GM13976 (cell line): ENCODE results near the gene ITPR1.

Source experiments
- DNase-seq: peaks from one replicate; pipeline ENCODE4 v3.0.0; 2012; ENCODE audit warnings: low spot score
- in situ Hi-C: fragments of 300-500 bp; cut with MboI; formaldehyde crosslinking; loops from one replicate; pipeline ENCODE4 v1.12.0; 2022; ENCODE audit warnings: low sequenced_read_pairs, mixed read lengths, inconsistent platforms; ENCODE audit not compliant: unreplicated experiment
- TF ChIP-seq, protein P1 (sequence below): IDR thresholded peaks from 2 replicates; pipeline ENCODE4 v1.5.1; 2012; ENCODE audit warnings: borderline replicate concordance, mild to moderate bottlenecking; ENCODE audit not compliant: insufficient read depth; ENCODE audit errors: extremely low read depth, missing control alignments, control extremely low read depth

ITPR1 gene

DNA sequence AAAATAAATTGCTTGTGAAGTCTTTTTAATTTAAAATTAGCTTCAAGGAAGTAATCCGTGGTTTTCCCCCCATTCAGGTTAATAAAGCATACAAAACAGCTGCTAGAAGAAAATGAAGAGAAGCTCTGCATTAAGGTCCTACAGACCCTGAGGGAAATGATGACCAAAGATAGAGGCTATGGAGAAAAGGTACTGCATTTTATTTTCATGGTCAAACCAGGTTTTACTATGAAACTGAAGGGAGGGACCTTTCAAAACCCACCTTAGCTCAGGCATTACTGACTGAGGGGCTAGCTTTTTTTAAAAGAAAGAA lies 218.5 kb downstream of the ITPR1 start:
- TF ChIP-seq, protein P1, sequence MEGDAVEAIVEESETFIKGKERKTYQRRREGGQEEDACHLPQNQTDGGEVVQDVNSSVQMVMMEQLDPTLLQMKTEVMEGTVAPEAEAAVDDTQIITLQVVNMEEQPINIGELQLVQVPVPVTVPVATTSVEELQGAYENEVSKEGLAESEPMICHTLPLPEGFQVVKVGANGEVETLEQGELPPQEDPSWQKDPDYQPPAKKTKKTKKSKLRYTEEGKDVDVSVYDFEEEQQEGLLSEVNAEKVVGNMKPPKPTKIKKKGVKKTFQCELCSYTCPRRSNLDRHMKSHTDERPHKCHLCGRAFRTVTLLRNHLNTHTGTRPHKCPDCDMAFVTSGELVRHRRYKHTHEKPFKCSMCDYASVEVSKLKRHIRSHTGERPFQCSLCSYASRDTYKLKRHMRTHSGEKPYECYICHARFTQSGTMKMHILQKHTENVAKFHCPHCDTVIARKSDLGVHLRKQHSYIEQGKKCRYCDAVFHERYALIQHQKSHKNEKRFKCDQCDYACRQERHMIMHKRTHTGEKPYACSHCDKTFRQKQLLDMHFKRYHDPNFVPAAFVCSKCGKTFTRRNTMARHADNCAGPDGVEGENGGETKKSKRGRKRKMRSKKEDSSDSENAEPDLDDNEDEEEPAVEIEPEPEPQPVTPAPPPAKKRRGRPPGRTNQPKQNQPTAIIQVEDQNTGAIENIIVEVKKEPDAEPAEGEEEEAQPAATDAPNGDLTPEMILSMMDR: no peak
- DNase-seq: no peak
- in situ Hi-C loops: no loop called here

DNA sequence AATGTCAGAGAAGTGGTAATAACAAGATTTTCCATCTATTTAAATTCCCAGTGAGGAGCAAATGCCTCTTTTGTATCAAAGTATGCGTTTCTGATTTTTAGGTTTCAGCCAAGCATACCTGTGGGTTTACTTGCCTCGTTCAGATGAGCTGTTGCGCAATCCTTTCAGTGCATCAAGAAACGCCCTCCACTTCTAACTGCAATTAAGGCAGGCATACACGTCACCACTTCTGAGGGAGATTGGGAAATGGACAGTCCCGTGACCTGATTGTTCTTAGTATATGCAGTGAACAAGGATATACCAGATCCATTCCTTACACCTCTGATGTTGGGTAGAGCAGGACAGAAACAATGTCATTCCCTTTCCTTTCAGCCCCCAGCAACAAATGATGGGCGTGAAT lies 219.0 kb downstream of the ITPR1 start:
- in situ Hi-C loops: no loop called here
- TF ChIP-seq, protein P1: no peak
- no peak for DNase-seq

DNA sequence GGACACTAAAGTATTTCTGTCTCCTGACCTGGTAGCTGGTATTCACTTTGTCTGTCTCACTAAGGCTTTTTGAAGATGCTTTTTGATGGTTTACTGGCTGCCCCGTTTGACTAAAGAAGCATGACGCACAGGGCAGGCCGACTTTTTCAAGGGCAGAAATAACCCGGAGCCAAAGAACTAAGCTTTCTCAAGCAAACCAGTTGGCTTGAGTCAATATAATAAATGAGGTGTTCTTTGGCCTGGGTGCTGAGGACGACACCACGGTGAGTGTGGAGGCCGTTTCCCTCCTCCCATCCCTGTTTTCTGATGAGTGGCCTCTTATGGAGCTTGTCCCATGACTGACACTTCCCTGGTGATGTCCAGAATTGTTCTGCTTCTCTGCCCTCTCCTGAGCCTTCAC lies 220.9 kb downstream of the ITPR1 start:
- no peak for DNase-seq
- TF ChIP-seq, protein P1: no peak
- in situ Hi-C loops: no loop called here

DNA sequence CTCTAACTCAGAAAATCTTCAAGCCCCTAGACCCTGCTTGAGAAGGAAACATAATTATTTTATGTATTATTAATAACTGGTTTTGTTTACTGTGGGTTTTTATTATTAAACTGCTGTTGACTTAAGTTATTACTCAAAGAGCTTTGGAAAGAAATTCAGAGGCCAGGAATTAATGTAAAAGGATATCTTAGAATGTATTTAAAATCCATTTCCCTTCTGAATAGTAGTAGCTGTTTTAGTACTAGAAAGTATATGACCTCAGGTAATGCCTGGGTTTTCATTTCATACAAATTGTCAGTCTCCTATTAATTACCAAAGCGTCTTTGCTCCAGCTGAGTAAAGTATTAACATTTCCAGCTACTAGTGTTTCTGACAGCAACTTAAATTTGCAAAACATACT lies 223.1 kb downstream of the ITPR1 start:
- no peak for DNase-seq
- in situ Hi-C loops: loop anchor here (5.0 kb wide), 1 partner anchor 341 kb away; no protein-coding TSS in a partner anchor
- TF ChIP-seq, protein P1: no peak

DNA sequence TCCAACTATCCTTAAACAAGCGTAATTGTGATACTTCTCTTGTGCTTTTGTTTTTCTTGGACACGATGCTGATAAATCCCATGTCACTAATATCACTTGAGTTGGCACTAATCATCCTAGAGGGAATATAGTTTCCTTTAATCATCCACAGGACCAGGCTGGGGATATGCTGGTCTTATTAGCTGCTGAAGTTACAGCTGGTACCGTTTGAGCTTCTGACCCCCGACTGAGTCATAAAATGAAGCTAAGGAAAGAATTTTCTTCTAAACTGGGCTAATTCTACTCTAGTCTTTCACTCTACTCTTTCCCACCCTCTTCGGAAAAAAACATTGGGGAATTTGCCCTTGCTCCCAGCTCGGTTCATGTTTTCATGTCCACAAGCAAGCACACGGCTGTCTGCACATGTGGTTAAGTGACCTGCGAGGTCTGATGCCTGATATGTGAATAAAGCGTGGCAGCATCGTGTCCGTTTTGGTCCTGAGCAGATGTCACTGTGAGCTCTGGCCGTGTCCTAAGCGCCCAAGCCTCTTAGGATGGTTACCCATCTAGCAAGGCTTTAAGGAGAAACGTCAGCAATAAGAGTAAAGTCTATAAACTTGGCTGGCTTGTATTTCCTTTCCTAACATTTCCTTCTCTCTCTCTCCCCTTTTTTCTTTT lies 223.7 kb downstream of the ITPR1 start:
- DNase-seq: no peak
- TF ChIP-seq, protein P1: no peak
- in situ Hi-C loops: loop anchor here (5.0 kb wide), 1 partner anchor 340 kb away; no protein-coding TSS in a partner anchor

DNA sequence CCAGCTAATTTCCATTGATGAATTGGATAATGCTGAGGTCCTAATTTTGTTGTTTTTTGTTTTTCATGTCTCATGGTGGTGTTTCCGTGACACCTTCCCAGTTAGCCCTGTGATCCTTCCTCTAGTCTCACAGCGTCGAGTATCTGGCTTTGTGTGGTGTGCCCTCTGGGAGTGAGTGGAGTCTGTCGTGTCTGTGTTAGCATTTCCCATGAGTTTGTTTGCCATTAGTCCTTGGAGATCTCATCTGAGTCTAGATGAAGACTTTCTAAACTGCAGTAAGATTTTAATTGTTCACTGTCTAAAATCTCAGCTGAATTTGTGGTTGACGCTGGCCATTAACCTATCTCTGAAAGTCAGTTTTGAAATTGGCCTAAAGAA lies 224.2 kb downstream of the ITPR1 start:
- DNase-seq: no peak
- TF ChIP-seq, protein P1: no peak
- in situ Hi-C loops: loop anchor here (5.0 kb wide), 1 partner anchor 340 kb away; no protein-coding TSS in a partner anchor

DNA sequence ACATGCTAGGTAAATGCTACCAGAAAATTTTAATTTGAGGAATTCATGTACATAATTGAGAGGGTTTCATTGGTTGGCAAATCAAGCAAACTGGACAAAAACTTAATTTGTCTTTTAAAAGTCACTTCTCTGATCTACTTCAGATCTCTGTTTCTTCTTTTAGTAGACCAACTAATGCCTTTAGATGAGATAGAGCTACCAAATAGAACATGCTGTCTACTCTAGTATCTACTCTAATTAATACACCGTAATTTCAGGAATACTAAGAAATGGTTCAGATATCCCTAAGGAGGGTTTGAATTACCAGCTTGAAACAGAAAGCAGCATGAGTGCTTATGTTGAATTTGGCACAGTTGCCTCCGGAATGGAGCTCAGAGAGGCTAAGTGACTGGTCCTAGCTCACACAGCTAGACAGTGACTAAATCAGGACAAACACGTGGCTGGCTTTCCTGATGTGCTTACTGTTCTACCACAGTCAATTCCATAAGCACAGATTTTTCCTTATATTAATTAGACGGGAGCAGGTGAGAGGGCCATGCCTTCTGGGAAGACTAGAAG lies 225.1 kb downstream of the ITPR1 start:
- in situ Hi-C loops: loop anchor here (5.0 kb wide), 1 partner anchor 339 kb away; no protein-coding TSS in a partner anchor
- DNase-seq: no peak
- TF ChIP-seq, protein P1: no peak
